HepG2 (cell line): ENCODE data around the gene TOX4. TPM values are rescaled to one million over a fixed set of nuclear protein-coding genes. Genes with fewer than 3 reads are reported as not detected.
A peak's percentile ranks its signal among the peaks of the same experiment; 100 is the strongest.

Experiments used
- AGO2 ChIP-seq: fragments of 200-400 bp; formaldehyde crosslinking; optimal IDR thresholded peaks from 2 replicates; pipeline ENCODE3; 2017; ENCODE audit warnings: mild to moderate bottlenecking, low read depth, low read length, moderate library complexity
- BRCA1 ChIP-seq: sonication (generic); formaldehyde crosslinking; IDR thresholded peaks from 2 replicates; pipeline ENCODE4 v1.4.0; 2020; ENCODE audit warnings: missing genetic modification reagents
- CC2D1A ChIP-seq: sonication (generic); formaldehyde crosslinking; IDR thresholded peaks from 2 replicates; pipeline ENCODE4 v1.8.1; 2023; ENCODE audit warnings: mild to moderate bottlenecking, missing genetic modification reagents
- CEBPB ChIP-seq: IDR thresholded peaks from 2 replicates; pipeline ENCODE4 v1.6.1; 2011; ENCODE audit warnings: low read depth, low read length, improper control_type of control experiment, borderline replicate concordance
- HMGXB3 ChIP-seq: sonication (generic); formaldehyde crosslinking; IDR thresholded peaks from 2 replicates; pipeline ENCODE4 v1.4.0; 2020; ENCODE audit warnings: missing genetic modification reagents, borderline replicate concordance
- IRF2 ChIP-seq: IDR thresholded peaks from 2 replicates; pipeline ENCODE4 v1.6.1; 2018; ENCODE audit warnings: missing genetic modification reagents, missing compliant biosample characterization
- KAT2B ChIP-seq: fragments of 150-350 bp; IDR thresholded peaks from 2 replicates; pipeline ENCODE4 v1.6.1; 2014; ENCODE audit warnings: low read depth, low read length, borderline replicate concordance
- KDM3A ChIP-seq: IDR thresholded peaks from 2 replicates; pipeline ENCODE4 v1.6.1; 2018; ENCODE audit warnings: low read depth, missing compliant biosample characterization
- MED1 ChIP-seq: sonication (generic); formaldehyde crosslinking; IDR thresholded peaks from 2 replicates; pipeline ENCODE4 v1.4.0; 2020; ENCODE audit warnings: missing genetic modification reagents
- MIER3 ChIP-seq: IDR thresholded peaks from 2 replicates; pipeline ENCODE4 v1.6.1; 2016; ENCODE audit warnings: missing compliant biosample characterization, borderline replicate concordance
- NBN ChIP-seq: fragments of 450-650 bp; conservative IDR thresholded peaks from 2 replicates; pipeline ENCODE4 v1.6.1; 2017
- PHF20 ChIP-seq: sonication (generic); formaldehyde crosslinking; IDR thresholded peaks from 2 replicates; pipeline ENCODE4 v1.5.0; 2020; ENCODE audit warnings: mild to moderate bottlenecking, missing genetic modification reagents
- RAD51 ChIP-seq: fragments of 450-650 bp; IDR thresholded peaks from 2 replicates; pipeline ENCODE4 v1.6.1; 2016; ENCODE audit warnings: borderline replicate concordance
- RBAK ChIP-seq: sonication (generic); formaldehyde crosslinking; IDR thresholded peaks from 2 replicates; pipeline ENCODE4 v1.5.1; 2020; ENCODE audit warnings: mild to moderate bottlenecking, missing genetic modification reagents
- RFX5 ChIP-seq: IDR thresholded peaks from 2 replicates; pipeline ENCODE4 v1.6.1; 2011; ENCODE audit warnings: low read depth, low read length, improper control_type of control experiment
- SMYD3 ChIP-seq: sonication (generic); formaldehyde crosslinking; IDR thresholded peaks from 2 replicates; pipeline ENCODE4 v1.8.1; 2023; ENCODE audit warnings: mild to moderate bottlenecking, missing genetic modification reagents
- SNAPC2 ChIP-seq: sonication (generic); formaldehyde crosslinking; IDR thresholded peaks from 2 replicates; pipeline ENCODE4 v1.8.1; 2022; ENCODE audit warnings: mild to moderate bottlenecking, missing genetic modification reagents
- SOX5 ChIP-seq: IDR thresholded peaks from 2 replicates; pipeline ENCODE4 v1.6.1; 2016; ENCODE audit warnings: borderline replicate concordance
- ZBTB14 ChIP-seq: sonication (generic); formaldehyde crosslinking; IDR thresholded peaks from 2 replicates; pipeline ENCODE4 v1.4.0; 2020; ENCODE audit warnings: missing genetic modification reagents
- ZBTB7B ChIP-seq: sonication (generic); formaldehyde crosslinking; IDR thresholded peaks from 2 replicates; pipeline ENCODE4 v1.4.0; 2020; ENCODE audit warnings: missing genetic modification reagents
- ZFP82 ChIP-seq: sonication (generic); formaldehyde crosslinking; IDR thresholded peaks from 2 replicates; pipeline ENCODE4 v1.5.1; 2020; ENCODE audit warnings: mild to moderate bottlenecking, missing genetic modification reagents, borderline replicate concordance
- ZNF205 ChIP-seq: IDR thresholded peaks from 2 replicates; pipeline ENCODE4 v1.6.1; 2018; ENCODE audit warnings: missing biosample characterization, missing genetic modification reagents
- ZNF33B ChIP-seq: sonication (generic); formaldehyde crosslinking; IDR thresholded peaks from 2 replicates; pipeline ENCODE4 v1.5.1; 2020; ENCODE audit warnings: mild to moderate bottlenecking, missing genetic modification reagents
- ZNF678 ChIP-seq: sonication (generic); formaldehyde crosslinking; IDR thresholded peaks from 2 replicates; pipeline ENCODE4 v1.4.0; 2020; ENCODE audit warnings: mild to moderate bottlenecking, missing genetic modification reagents
- ZNF703 ChIP-seq: sonication (generic); formaldehyde crosslinking; IDR thresholded peaks from 2 replicates; pipeline ENCODE4 v1.5.1; 2020; ENCODE audit warnings: missing genetic modification reagents, mild to moderate bottlenecking, moderate library complexity, borderline replicate concordance
- ZNF816 ChIP-seq: sonication (generic); formaldehyde crosslinking; IDR thresholded peaks from 2 replicates; pipeline ENCODE4 v1.8.0; 2022; ENCODE audit warnings: missing genetic modification reagents, mild to moderate bottlenecking, borderline replicate concordance
- ZSCAN25 ChIP-seq: sonication (generic); formaldehyde crosslinking; IDR thresholded peaks from 2 replicates; pipeline ENCODE4 v1.8.0; 2022; ENCODE audit warnings: mild to moderate bottlenecking, missing genetic modification reagents
- ZSCAN31 ChIP-seq: sonication (generic); formaldehyde crosslinking; IDR thresholded peaks from 2 replicates; pipeline ENCODE4 v1.5.0; 2020; ENCODE audit warnings: low read depth, mild to moderate bottlenecking, missing genetic modification reagents
- polyA plus RNA-seq, 8 experiments: library from polyadenylated mRNA; depleted of rRNA in 3 of 8; stranded (reverse) in 7 of 8; unstranded in 1 of 8; fragments of >200 nt; fragmentation: Illumina TruSeq in 4 of 8; extraction: Trizol in 4 of 8; gene quantifications; 2 replicates each; pipeline versions ENCODE4 v1.2.1 to v1.2.3, GENCODE V29; 2011 to 2016; ENCODE audit warnings: low read depth in 4 of 8, missing spikeins in 1 of 8, mixed read lengths in 1 of 8; ENCODE audit not compliant: insufficient read depth in 1 of 8
- total RNA-seq, 5 experiments: library from RNA; depleted of rRNA; stranded (reverse); fragments of >200 nt; fragmentation: Illumina TruSeq; extraction: Trizol; gene quantifications; 2 replicates each; pipeline ENCODE4 v1.2.3, GENCODE V29; 2016; ENCODE audit warnings: low read depth in 1 of 5

Gene TOX4
- total and polyA plus RNA-seq, 2 of the 13 experiments (the other 11 are each of a cell fraction or from before 2014, with no cell fraction given): 71.8 to 163 TPM

GRCh38 chr14:21455912-21456667 is 20.9 kb upstream of the TOX4 start, which contains the start of gene CHD8 (continued):
- TF ChIP-seq ZNF33B (CRISPR knock-in tag): peak; percentile 95; the same call in 1 of the 2 replicates
- no peak for TF ChIP-seq ZNF703 (CRISPR knock-in tag)
- no peak for TF ChIP-seq KAT2B
- TF ChIP-seq KDM3A: peak; percentile 90
- no peak for TF ChIP-seq CC2D1A (CRISPR knock-in tag)
- TF ChIP-seq RFX5: no peak; the same call in 1 of the 2 replicates
- TF ChIP-seq MED1 (CRISPR knock-in tag): peak; percentile 66
- no peak for TF ChIP-seq BRCA1 (CRISPR knock-in tag)
- TF ChIP-seq ZFP82 (CRISPR knock-in tag): 0 out of 2 replicates have a peak, but pooled peaks have one; percentile 59
- TF ChIP-seq ZNF205 (CRISPR knock-in tag): peak; percentile 70
- TF ChIP-seq RAD51: no peak
- peak; percentile 92 for TF ChIP-seq MIER3 (CRISPR knock-in tag)
- TF ChIP-seq AGO2: no peak
- TF ChIP-seq NBN: no peak
- no peak; the same call in 1 of the 2 replicates for TF ChIP-seq SNAPC2 (CRISPR knock-in tag)
- TF ChIP-seq SOX5 (CRISPR knock-in tag): peak; percentile 71; the same call in 1 of the 2 replicates
- no peak for TF ChIP-seq RBAK (CRISPR knock-in tag)
- TF ChIP-seq SMYD3: 0 out of 2 replicates have a peak, but pooled peaks have one; percentile 5
- peak; percentile 95 for TF ChIP-seq ZNF816 (CRISPR knock-in tag)
- peak; percentile 94 for TF ChIP-seq ZSCAN31 (CRISPR knock-in tag)
- peak; percentile 97 for TF ChIP-seq PHF20
- no peak; the same call in 1 of the 2 replicates for TF ChIP-seq ZNF678 (CRISPR knock-in tag)
- TF ChIP-seq IRF2 (CRISPR knock-in tag): peak; percentile 98
- no peak for TF ChIP-seq CEBPB
- TF ChIP-seq ZBTB7B (CRISPR knock-in tag): peak; percentile 80
- TF ChIP-seq HMGXB3: peak; percentile 91; the same call in 1 of the 2 replicates
- no peak; the same call in none of the 2 replicates for TF ChIP-seq ZSCAN25 (CRISPR knock-in tag)
- no peak for TF ChIP-seq ZBTB14
